NCI-H2107 (cell line): ENCODE measurements around the gene TMEM187.

Experiments
- DNase-seq: peaks from one replicate; lab custom pipeline; 2025; lab: John Stamatoyannopoulos, UW

The TMEM187 gene, protein sequence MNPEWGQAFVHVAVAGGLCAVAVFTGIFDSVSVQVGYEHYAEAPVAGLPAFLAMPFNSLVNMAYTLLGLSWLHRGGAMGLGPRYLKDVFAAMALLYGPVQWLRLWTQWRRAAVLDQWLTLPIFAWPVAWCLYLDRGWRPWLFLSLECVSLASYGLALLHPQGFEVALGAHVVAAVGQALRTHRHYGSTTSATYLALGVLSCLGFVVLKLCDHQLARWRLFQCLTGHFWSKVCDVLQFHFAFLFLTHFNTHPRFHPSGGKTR

DNA sequence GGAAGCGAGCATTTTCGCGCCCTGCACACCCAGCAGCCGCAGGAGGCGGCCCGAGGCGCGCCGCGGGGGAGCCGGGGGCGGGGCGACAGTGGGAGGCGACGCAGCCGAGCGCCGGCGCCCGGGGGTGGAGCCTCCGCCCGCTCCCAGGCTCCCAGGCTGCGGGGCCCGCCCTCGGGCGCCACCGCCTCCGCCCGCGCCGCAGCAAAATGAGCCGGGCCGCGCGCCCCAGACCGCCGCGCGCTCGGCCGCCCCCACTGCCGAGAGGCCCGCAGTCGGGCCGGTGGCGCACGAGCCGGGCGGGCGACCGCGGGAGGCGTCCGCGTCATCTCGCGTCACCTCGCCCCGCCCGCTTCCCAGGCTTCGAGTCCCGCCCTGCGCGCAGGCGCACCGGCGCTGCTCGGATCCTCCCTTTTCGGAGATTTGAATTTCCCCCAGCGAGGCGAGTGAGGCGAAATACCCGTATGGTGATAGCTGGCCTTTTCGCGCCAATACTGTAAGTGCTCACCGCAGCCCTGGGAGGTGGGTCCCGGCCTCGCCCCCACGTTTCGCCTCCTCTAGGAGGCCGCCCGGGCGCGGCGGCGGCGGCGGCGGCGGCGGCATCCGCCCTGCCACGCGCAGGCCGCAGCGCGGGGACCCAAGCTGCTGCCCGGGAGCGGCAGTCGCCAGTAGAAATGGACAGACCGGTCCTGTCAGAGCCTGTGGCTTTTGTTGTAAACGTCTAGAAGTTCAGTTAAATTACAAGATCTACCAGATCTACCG, at the start of gene TMEM187:
TMEM187 (plus strand) TSS at position 387 of the 759 bp plus-strand sequence. CDS start 9,309 bp downstream, outside the sequence.
- DNase-seq, result peak; percentile 79

GRCh38 chrX:153922932-153923857, 49.4 kb upstream of the TMEM187 start:
- no peak for DNase-seq

- DNase-seq, result peak; percentile 45
These were observed 48.2 kb upstream of the TMEM187 start for GRCh38 chrX:153924149-153924861.

GRCh38 chrX:153925387-153925738, 47.2 kb upstream of the TMEM187 start:
- no peak for DNase-seq

- DNase-seq, result no peak
These were observed 46.6 kb upstream of the TMEM187 start, which contains the start of gene ARHGAP4 for GRCh38 chrX:153925739-153926551. Gene ARHGAP4, minus strand, starts transcription at chrX:153926264. Its CDS starts 62 bp downstream, at chrX:153926202.

- no peak for DNase-seq
These were observed 46.0 kb upstream of the TMEM187 start for GRCh38 chrX:153926552-153926857.

GRCh38 chrX:153926858-153927671, 45.5 kb upstream of the TMEM187 start:
- DNase-seq, result peak; percentile 70

DNA sequence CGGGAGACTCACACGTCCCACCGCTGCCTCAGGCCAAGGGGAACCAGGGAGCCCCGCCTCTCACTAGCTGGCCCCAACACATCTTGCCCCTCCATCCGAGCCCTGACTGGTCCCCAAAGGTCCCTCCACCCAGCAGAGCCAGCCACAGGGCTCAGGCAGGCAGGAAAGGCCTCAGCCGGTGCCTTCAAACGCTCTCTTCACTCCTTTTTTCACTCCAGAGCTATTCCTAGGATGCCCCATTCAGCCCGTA, 45.0 kb upstream of the TMEM187 start:
- no peak for DNase-seq

DNA sequence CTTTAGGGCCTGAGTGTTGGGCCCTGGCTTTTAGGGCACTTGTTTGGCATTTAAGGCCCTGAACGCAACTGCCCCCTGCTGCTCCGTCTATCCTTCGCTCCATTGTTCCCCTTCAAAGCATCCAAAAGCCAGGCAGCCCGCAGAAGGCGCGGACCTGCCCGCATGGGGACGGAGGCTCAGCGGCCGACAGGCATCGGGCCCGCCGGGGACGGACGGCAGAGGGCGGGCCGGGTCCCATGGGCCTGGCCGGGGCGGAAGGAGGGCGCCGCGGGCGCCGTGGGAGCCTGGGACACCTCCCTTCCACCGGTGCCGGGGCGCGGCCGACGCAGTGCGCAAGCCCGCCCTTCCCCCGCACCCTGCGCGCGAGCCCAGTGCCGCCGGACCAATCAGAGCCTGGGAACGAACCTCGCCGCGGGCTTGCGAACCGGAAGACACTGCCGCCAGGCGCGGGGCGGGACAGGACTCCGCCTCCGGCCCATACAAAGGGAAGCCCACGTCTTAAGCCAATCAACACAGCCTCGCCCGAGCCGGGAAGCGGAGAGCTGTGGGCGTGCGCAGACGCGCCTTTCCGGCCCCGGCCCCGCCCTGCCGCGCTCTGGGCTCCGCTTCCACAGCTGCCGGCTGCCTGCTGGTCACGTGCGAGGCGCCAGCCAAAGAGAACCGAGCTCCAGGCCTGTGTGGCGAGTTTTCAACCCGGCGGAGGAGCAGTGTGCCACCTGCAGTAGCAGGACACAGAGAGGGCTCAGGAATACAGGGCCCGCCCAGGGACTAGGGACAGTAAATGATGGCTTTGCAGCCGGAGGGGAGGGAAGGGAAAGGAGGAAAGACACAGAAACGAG, 44.4 kb upstream of the TMEM187 start:
- DNase-seq, result peak; percentile 98

DNA sequence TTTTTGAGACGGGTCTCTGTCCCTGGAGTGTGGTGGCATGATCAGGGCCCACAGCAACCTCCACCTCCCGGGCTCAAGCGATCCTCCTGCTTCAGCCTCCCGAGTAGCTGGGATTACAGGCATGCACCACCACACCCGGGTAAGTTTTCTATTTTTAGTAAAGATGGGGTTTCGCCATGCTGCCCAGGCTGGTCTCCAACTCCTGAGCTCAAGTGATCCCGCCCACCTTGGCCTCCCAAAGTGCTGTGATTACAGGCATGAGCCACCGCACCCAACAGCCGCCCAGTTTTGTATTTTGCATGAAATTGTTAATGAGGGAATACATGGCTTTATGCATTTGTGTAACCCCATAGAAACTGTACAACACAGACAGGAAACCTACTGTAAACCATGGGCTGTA, 43.7 kb upstream of the TMEM187 start:
- DNase-seq, result no peak

GRCh38 chrX:153929576-153929975, 43.0 kb upstream of the TMEM187 start:
- DNase-seq, result no peak

GRCh38 chrX:153930011-153930910, 42.3 kb upstream of the TMEM187 start:
- no peak for DNase-seq

GRCh38 chrX:153931151-153931550, 41.4 kb upstream of the TMEM187 start:
- DNase-seq, result no peak

DNA sequence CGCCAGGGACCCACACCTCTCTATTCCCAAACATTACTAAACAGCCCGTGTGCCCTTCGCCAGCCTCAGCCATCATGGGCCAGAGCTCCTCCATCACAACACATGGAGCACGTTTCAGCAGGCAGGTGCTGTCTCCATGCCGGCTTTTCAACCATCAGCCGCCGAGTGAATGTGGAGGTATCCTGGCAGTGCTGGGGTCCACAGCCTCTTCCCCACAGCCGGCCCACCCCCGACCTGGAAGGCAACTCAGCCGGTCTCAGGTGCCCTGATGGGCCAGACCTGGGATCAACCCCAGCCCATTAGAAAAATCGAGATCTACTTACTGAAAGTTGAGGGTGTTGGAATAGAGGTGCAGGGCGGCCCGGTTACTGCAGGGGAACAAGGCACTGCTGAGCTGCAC, 40.8 kb upstream of the TMEM187 start:
- no peak for DNase-seq

DNA sequence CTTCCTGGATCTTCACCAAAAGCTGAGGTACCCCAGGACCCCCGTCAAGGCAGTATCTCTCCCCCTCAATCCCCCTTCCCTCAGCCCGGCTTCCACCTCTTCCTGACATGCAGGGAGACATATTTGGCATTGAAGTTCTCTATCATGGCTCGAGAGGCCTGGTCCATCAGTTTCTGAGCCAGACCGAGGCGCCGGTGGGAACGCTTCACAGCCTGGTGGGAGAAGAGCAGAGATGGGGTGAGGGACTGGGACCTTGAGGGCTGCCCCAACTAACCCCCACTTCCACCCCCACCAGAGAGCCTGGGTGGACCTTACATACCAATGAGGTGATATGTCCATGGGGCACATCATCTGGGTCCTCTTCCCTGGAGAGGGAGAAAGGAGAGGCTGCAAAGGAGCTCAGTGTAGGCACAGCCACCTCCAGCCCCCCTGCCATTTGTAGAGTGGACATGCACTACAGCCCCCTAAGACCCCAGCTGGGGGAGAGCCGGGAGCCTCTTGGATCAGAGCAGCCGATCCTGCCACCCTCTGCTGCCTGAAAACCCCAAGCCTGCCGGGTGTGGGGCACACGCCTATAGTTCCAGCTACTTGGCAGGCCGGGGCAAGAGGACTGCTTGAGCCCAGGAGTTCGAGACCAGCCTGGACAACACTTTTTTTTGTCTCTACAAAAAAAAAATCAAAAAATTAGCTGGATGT, 40.2 kb upstream of the TMEM187 start:
- DNase-seq, result no peak

DNA sequence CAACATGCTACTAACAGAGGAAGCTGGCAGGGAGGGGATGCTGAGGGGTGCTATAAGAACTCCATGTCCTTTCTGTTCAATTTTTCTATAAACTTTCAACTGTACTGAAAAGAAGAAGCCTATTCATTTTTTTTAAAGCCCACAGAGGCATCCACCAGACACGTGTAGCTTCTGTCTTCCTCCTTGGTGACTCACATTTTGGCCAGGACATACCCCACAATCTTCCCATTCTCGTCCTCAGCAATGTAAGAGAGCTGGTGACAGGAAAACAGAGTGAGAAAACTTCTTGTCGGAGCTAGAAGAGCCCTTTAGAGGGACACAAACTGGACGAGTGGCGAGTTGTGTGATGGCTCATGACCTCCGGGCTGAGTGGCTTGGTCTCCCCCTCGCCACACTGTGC, 38.8 kb upstream of the TMEM187 start:
- DNase-seq, result no peak

DNA sequence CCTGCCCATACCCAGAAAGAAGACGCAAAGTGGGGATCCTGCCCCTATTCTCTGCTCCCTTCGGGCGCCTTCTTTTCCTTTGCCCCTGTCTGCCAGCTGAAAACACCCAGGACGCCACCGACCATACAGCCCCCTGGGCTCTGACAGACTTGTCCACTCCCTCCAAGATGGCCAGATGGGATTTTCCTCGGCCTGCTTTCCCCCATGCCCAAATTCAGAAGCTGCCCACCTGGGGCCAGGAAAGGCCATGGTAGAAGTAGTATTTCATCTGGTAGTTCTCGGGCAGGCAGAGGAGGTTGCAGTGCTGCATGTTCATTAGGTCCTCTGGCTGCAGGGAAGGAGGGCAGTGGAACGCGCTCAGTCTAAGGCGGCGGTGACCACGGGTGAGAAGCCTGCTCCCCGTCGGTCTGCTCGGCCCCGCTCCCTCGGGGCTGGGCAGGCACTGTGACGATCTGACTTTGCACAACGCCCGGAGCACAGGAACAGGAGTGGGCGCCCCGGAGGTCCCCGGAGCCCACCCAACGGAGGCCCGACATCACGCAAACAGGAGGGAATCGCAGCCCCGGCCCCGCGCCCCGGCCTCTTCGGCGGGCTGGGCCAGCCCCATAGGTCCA, 38.3 kb upstream of the TMEM187 start:
- DNase-seq, result no peak
